Endothelial cell (in vitro differentiated cells): ENCODE results near the gene NR5A2. TPM values are rescaled to one million over a fixed set of nuclear protein-coding genes. Genes with fewer than 3 reads are reported as not detected.

Experiments used
- DNase-seq: peaks from one replicate; pipeline ENCODE4 v3.0.0; 2021; ENCODE audit warnings: low spot score
- H3K27ac Mint-ChIP-seq: one replicate; pipeline ENCODE4 v1.8.0; 2021; ENCODE audit warnings: mixed read lengths, inconsistent platforms; ENCODE audit not compliant: unreplicated experiment
- H3K27me3 Mint-ChIP-seq: one replicate; pipeline ENCODE4 v1.8.0; 2021; ENCODE audit warnings: mild to moderate bottlenecking, moderate library complexity, mixed read lengths, inconsistent platforms; ENCODE audit not compliant: unreplicated experiment
- H3K36me3 Mint-ChIP-seq: one replicate; pipeline ENCODE4 v1.8.0; 2021; ENCODE audit warnings: mild to moderate bottlenecking, low read depth, mixed read lengths, inconsistent platforms; ENCODE audit not compliant: unreplicated experiment
- H3K4me1 Mint-ChIP-seq: one replicate; pipeline ENCODE4 v1.8.0; 2021; ENCODE audit warnings: mild to moderate bottlenecking, mixed read lengths, inconsistent platforms; ENCODE audit not compliant: unreplicated experiment
- H3K4me3 Mint-ChIP-seq: one replicate; pipeline ENCODE4 v1.8.0; 2021; ENCODE audit warnings: mild to moderate bottlenecking, mixed read lengths, inconsistent platforms; ENCODE audit not compliant: unreplicated experiment
- H3K9me3 Mint-ChIP-seq: one replicate; pipeline ENCODE4 v1.8.0; 2021; ENCODE audit warnings: mixed read lengths, inconsistent platforms; ENCODE audit not compliant: unreplicated experiment
- total RNA-seq: library from RNA; stranded (reverse); fragmentation: NEBNext Ultra II Directional; extraction: Animal tissue kit (Norgen Biotek cat#: 25700); gene quantifications from one replicate; pipeline ENCODE4 v1.2.1, GENCODE V29; 2021; ENCODE audit not compliant: unreplicated experiment
- TF ChIP-seq, protein P1 (sequence below): fragments of 200-600 bp; sonication (generic); IDR thresholded peaks from one replicate; pipeline ENCODE4 v1.5.0; 2021; ENCODE audit warnings: antibody characterized with exemption; ENCODE audit not compliant: unreplicated experiment

Gene NR5A2
- total RNA-seq, 1 donor from 2014 or later: 7.0 TPM

GRCh38 chr1:200139661-200140250 is 112.2 kb downstream of the NR5A2 start:
- Mint-ChIP-seq H3K9me3 (no peaks in the 10 kb centered on the region), H3K4me3 (no peak overlapping the region), H3K4me1 (peaks cover 2% of the 10 kb centered on the region), H3K27me3 (no peaks in the 10 kb centered on the region), H3K36me3 (no peaks in the 10 kb centered on the region), H3K27ac (no peak overlapping the region)
- DNase-seq: peak; percentile 28
- TF ChIP-seq, protein P1, sequence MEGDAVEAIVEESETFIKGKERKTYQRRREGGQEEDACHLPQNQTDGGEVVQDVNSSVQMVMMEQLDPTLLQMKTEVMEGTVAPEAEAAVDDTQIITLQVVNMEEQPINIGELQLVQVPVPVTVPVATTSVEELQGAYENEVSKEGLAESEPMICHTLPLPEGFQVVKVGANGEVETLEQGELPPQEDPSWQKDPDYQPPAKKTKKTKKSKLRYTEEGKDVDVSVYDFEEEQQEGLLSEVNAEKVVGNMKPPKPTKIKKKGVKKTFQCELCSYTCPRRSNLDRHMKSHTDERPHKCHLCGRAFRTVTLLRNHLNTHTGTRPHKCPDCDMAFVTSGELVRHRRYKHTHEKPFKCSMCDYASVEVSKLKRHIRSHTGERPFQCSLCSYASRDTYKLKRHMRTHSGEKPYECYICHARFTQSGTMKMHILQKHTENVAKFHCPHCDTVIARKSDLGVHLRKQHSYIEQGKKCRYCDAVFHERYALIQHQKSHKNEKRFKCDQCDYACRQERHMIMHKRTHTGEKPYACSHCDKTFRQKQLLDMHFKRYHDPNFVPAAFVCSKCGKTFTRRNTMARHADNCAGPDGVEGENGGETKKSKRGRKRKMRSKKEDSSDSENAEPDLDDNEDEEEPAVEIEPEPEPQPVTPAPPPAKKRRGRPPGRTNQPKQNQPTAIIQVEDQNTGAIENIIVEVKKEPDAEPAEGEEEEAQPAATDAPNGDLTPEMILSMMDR: peak; percentile 67

- no peaks in the 10 kb centered on the region for H3K36me3 Mint-ChIP-seq
These were observed 115.8 kb downstream of the NR5A2 start for GRCh38 chr1:200143347-200143746.

DNA sequence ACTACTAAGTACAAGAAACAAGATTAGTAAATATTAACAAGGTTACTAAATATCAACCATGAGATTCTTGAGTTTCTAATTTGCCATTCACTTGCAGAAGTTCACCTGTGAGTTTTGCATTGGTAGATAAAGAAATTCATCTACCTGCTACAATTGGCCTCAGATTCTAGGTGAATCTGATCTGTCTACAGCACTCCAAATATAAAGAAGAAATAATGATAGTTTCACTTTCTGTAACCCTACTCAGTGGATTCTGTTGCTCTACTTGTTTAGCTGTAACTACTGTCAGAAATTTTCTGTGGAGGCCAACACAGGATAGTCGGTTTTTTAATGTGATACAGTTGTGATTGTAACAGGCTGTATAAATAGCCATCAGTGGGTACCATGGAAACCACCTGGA is 118.6 kb downstream of the NR5A2 start:
- no peaks in the 10 kb centered on the region for H3K9me3 Mint-ChIP-seq
- H3K4me3 Mint-ChIP-seq: no peak overlapping the region
- peaks cover 2% of the 10 kb centered on the region for H3K4me1 Mint-ChIP-seq
- no peaks in the 10 kb centered on the region for H3K36me3 Mint-ChIP-seq
- H3K27ac Mint-ChIP-seq: no peak overlapping the region
- TF ChIP-seq, protein P1: no peak
- no peaks in the 10 kb centered on the region for H3K27me3 Mint-ChIP-seq
- no peak for DNase-seq

More at GRCh38 chr1:200143347-200143746, 115.8 kb downstream of the NR5A2 start:
- Mint-ChIP-seq H3K4me1 (peaks cover 2% of the 10 kb centered on the region), H3K9me3 (no peaks in the 10 kb centered on the region), H3K27ac (no peak overlapping the region), H3K27me3 (no peaks in the 10 kb centered on the region), H3K4me3 (no peak overlapping the region)
- TF ChIP-seq, protein P1: no peak
- DNase-seq: no peak

GRCh38 chr1:200147094-200147493 is 119.6 kb downstream of the NR5A2 start:
- Mint-ChIP-seq H3K9me3 (no peaks in the 10 kb centered on the region), H3K27ac (no peak overlapping the region), H3K4me1 (peaks cover 2% of the 10 kb centered on the region), H3K27me3 (no peaks in the 10 kb centered on the region), H3K4me3 (no peak overlapping the region), H3K36me3 (no peaks in the 10 kb centered on the region)
- TF ChIP-seq, protein P1: no peak
- no peak for DNase-seq

DNA sequence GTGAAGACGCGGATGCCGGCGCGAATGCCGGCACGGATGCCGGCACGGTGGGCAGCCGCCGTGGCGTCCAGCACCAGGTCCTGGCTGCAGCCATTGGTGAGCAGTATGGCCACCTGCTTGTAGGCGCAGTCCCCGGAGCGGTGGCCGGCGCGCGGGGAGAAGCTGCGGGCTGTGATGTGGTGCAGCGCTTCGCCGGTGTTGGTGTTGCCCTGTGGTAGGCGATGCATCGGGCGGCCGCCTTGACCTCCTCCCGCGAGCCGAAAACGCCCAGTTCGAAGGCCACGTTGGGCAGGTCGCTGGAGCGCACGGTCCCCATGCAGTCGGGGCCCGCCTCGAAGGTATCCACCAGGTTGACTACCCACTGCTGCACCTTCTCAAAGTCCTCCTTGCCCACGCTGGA is 120.2 kb downstream of the NR5A2 start:
- TF ChIP-seq, protein P1: no peak
- Mint-ChIP-seq H3K36me3 (no peaks in the 10 kb centered on the region), H3K27me3 (no peaks in the 10 kb centered on the region), H3K27ac (no peak overlapping the region), H3K4me1 (peaks cover 2% of the 10 kb centered on the region), H3K4me3 (no peak overlapping the region), H3K9me3 (no peaks in the 10 kb centered on the region)
- DNase-seq: no peak
